ENCODE results near the gene LENG8.

DNA sequence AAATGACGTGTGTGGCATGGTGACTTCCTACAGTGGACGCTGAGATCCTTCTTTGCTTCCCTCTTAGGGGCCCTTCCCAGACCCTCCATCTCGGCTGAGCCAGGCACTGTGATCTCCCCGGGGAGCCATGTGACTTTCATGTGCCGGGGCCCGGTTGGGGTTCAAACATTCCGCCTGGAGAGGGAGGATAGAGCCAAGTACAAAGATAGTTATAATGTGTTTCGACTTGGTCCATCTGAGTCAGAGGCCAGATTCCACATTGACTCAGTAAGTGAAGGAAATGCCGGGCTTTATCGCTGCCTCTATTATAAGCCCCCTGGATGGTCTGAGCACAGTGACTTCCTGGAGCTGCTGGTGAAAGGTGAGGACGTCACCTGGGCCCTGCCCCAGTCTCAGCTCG, 58.8 kb downstream of the LENG8 start:
- no peak for TF ChIP-seq SMAD1 (CRISPR knock-in tag; IDR thresholded peaks at IDR 0.05; ENCODE audit: borderline replicate concordance, low read depth)
- TF ChIP-seq CTCF (CRISPR knock-in tag; IDR thresholded peaks at IDR 0.05), result no peak
- no peak for TF ChIP-seq FOXJ3 (CRISPR knock-in tag; IDR thresholded peaks at IDR 0.05; ENCODE audit: borderline replicate concordance)
- TF ChIP-seq BHLHE40 (IDR thresholded peaks at IDR 0.05; ENCODE audit: low read length), result no peak
- TF ChIP-seq NR2F2 (IDR thresholded peaks at IDR 0.05; ENCODE audit: borderline replicate concordance, low read depth), result no peak
- TF ChIP-seq BRF2 (CRISPR knock-in tag; IDR thresholded peaks at IDR 0.05), result no peak
- TF ChIP-seq IRF2 (CRISPR knock-in tag; IDR thresholded peaks at IDR 0.05), result no peak
- no peak for TF ChIP-seq POLR2A (IDR thresholded peaks at IDR 0.05; ENCODE audit: insufficient read depth in 1 of 2, low read depth in 2 of 2, low read length in 2 of 2)
- TF ChIP-seq, protein P1, sequence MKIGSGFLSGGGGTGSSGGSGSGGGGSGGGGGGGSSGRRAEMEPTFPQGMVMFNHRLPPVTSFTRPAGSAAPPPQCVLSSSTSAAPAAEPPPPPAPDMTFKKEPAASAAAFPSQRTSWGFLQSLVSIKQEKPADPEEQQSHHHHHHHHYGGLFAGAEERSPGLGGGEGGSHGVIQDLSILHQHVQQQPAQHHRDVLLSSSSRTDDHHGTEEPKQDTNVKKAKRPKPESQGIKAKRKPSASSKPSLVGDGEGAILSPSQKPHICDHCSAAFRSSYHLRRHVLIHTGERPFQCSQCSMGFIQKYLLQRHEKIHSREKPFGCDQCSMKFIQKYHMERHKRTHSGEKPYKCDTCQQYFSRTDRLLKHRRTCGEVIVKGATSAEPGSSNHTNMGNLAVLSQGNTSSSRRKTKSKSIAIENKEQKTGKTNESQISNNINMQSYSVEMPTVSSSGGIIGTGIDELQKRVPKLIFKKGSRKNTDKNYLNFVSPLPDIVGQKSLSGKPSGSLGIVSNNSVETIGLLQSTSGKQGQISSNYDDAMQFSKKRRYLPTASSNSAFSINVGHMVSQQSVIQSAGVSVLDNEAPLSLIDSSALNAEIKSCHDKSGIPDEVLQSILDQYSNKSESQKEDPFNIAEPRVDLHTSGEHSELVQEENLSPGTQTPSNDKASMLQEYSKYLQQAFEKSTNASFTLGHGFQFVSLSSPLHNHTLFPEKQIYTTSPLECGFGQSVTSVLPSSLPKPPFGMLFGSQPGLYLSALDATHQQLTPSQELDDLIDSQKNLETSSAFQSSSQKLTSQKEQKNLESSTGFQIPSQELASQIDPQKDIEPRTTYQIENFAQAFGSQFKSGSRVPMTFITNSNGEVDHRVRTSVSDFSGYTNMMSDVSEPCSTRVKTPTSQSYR (CRISPR knock-in tag; IDR thresholded peaks at IDR 0.05; ENCODE audit: borderline replicate concordance), result no peak
- TF ChIP-seq CHD4 (IDR thresholded peaks at IDR 0.05; ENCODE audit: borderline replicate concordance, low read length), result no peak
- no peak for TF ChIP-seq HNF4G (IDR thresholded peaks at IDR 0.05; ENCODE audit: borderline replicate concordance, low read depth, low read length)
- no peak for TF ChIP-seq HNF4G (CRISPR knock-in tag; IDR thresholded peaks at IDR 0.05; ENCODE audit: borderline replicate concordance, low read depth)

Data from HepG2 (cell line).